Fibroblast of skin of back (primary cell): Measurements from ENCODE around the gene ATF6.

Experiments
- DNase-seq: peaks from one replicate; pipeline ENCODE4 v3.0.0-alpha.2; 2013

Gene ATF6

GRCh38 chr1:161836018-161836417 is 69.9 kb downstream of the ATF6 start:
- peak; percentile 45 for DNase-seq

- DNase-seq = no peak
Observed at GRCh38 chr1:161838362-161838761, 72.2 kb downstream of the ATF6 start.

- no peak for DNase-seq
Observed at GRCh38 chr1:161838885-161839284, 72.8 kb downstream of the ATF6 start.

GRCh38 chr1:161839591-161839990 is 73.5 kb downstream of the ATF6 start:
- DNase-seq = no peak

GRCh38 chr1:161840363-161840762 is 74.2 kb downstream of the ATF6 start:
- no peak for DNase-seq

- DNase-seq = no peak
Observed at GRCh38 chr1:161843156-161843555, 77.0 kb downstream of the ATF6 start.

GRCh38 chr1:161844696-161845095 is 78.6 kb downstream of the ATF6 start:
- no peak for DNase-seq

GRCh38 chr1:161848676-161849075 is 82.6 kb downstream of the ATF6 start:
- no peak for DNase-seq

- peak; percentile 36 for DNase-seq
Observed at GRCh38 chr1:161849518-161849917, 83.4 kb downstream of the ATF6 start.

GRCh38 chr1:161855260-161855659 is 89.1 kb downstream of the ATF6 start:
- no peak for DNase-seq

- no peak for DNase-seq
Observed at GRCh38 chr1:161858271-161858670, 92.2 kb downstream of the ATF6 start.

GRCh38 chr1:161863549-161863948 is 97.4 kb downstream of the ATF6 start:
- DNase-seq = no peak

GRCh38 chr1:161864577-161864976 is 98.5 kb downstream of the ATF6 start:
- peak; percentile 68 for DNase-seq

GRCh38 chr1:161866241-161866640 is 100.1 kb downstream of the ATF6 start:
- no peak for DNase-seq

- DNase-seq = no peak
Observed at GRCh38 chr1:161868832-161869231, 102.7 kb downstream of the ATF6 start.

GRCh38 chr1:161869291-161869690 is 103.2 kb downstream of the ATF6 start:
- DNase-seq = no peak

GRCh38 chr1:161872506-161872905 is 106.4 kb downstream of the ATF6 start:
- no peak for DNase-seq

GRCh38 chr1:161879261-161879660 is 113.1 kb downstream of the ATF6 start:
- DNase-seq = no peak

GRCh38 chr1:161884475-161884874 is 118.4 kb downstream of the ATF6 start:
- no peak for DNase-seq

- peak; percentile 89 for DNase-seq
Observed at GRCh38 chr1:161885003-161885402, 118.9 kb downstream of the ATF6 start.

GRCh38 chr1:161885759-161886158 is 119.6 kb downstream of the ATF6 start:
- no peak for DNase-seq

GRCh38 chr1:161886589-161886988 is 120.5 kb downstream of the ATF6 start:
- no peak for DNase-seq

GRCh38 chr1:161887730-161888287 is 121.7 kb downstream of the ATF6 start:
- no peak for DNase-seq

- no peak for DNase-seq
Observed at GRCh38 chr1:161890574-161890973, 124.5 kb downstream of the ATF6 start.

GRCh38 chr1:161899091-161899490 is 133.0 kb downstream of the ATF6 start:
- DNase-seq = no peak
